COLO829 (cell line): ENCODE results near the gene POU6F2.
A peak's percentile ranks its signal among the peaks of the same experiment; 100 is the strongest.

Experiments
- DNase-seq: peaks from one replicate; pipeline ENCODE4 v3.0.0; 2012; ENCODE audit warnings: low spot score

The POU6F2 gene

DNA sequence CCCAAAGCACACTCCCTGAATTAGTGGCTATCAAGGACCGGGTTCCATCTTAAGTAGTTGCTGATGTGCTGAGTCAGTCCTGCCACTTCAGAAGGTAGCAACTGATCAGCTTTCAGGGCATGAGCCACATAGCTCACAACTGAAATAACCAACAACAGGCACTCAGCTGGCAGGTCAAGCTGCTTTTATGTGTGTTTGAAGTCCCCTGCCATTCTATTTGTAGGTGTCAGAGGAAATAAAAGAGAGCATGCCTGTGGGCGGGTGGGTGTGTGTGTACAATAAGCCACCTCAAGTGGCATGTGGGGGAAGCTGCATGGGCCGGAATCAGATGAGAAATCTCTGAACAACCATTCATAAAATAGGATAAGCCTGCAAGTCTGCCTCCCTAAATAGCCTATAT is 474.2 kb downstream of the POU6F2 start:
- DNase-seq: no peak

DNA sequence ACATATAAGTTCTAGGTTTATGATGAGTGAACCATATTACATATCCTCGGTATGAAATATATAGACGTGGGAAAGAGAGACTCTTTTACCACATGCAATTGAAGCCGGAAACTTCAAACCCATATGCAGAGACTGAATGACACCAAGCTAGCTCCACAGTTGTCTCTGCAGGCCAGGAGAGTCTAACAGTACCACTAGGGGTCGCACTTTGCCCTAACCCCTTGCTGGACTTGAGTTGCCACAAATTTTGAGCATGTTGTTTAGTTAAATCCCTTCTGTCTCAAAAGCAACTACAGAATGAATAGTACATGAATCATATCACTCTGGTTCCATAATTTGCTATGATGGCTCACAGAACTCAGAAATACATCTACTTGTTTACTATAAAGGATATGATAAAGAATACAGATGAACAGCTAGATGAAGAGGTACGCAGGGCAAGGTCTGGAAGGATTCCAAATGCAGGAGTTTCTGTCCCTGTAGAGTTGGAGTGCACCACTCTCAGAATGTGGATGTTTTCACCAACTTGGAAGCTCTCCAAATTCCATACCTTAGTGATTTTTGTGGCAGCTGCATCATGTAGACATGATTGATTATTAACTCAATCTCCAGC is 476.1 kb downstream of the POU6F2 start:
- peak; percentile 51 for DNase-seq

DNA sequence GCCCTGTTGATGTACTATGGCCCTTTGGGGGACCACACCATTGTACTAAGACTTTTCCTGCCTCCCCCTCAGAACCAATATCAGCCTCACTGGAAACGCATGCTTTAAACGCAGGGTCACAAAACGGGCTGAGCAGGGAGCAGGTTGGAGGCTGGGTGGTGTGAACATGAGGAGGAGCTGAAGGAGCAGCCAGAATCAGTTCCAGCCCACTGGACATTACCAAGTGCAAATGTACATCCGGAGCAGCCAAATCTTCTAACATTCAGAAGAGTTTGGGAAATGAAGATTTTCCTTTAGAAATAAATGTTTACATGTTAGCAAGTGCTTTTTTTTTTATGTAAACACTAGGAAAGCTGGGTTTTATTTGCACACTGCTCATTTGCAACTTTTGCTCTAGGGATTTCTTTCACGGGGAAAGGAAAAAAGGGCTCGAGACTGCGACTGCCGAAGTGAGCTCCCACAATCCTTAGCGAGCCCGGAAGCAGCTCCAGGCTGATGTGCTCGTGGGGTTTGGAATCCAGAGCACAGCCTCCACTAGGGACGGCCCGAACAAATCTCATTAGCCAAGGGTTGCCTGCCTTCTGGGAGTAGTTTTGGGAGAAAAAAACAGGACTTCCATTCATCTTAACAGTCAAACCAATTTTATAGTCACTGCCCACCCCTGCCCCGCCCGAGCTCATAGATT is 480.5 kb downstream of the POU6F2 start:
- DNase-seq: no peak

DNA sequence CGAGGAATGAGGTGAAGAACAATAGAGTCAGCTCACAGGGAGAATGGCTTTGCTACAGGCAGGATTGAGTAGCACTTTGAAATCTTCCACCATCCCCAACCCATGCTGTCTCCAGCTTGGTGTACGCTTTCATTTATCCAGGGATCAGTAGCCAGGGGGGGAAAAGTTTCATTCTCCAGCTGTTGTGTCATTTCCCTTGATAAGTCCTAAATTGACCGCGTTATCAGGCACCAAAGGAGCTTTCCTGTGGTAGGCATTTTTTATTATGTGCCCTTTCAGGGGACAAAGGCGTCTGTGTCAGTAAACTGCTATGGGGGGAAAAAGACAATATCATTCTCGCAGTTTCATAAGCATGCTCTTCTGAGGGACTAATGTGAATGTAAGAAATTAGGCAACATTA is 481.9 kb downstream of the POU6F2 start:
- DNase-seq: peak; percentile 45

DNA sequence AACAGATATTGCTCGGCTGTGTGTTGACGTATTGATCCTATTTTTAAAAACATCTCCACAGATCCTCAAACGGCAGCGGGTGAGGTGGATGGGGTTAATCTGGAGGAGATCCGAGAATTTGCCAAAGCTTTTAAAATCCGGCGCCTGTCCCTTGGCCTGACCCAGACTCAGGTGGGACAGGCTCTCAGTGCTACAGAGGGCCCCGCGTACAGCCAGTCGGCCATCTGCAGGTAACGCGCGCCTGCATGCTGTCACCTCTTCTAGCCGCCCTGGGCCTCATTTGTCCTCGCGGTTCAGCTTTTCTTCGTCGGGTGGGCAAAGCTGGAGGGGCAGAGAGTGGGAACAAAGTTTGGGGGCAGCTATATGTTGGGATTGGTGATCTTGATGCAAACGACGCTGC is 482.8 kb downstream of the POU6F2 start:
- no peak for DNase-seq

DNA sequence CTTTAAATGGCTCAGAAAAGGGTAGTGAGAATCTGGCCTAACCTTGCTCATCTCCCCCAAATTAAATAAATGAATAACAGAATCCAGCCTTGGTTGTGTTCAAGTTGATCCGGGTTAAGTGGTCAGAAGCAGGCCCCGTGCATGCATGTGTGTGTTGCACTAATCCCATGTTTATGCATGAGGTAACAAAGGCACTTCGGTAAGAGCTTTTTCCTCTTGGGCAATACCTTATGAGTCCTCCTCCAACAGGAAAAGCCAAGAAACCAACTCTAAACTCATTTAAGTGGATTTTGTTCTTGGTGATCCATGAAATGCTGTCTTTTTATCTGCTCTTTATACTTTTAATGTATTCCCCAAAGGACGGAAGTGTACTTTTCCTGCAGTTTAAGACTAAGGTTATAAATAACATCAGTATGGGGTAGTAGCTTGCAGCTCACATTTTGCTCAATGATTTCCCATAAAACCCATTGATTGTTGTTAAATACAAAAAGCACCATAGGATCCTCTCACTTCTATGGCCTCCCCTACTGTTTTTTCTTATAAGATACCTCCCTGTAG is 483.6 kb downstream of the POU6F2 start:
- no peak for DNase-seq

DNA sequence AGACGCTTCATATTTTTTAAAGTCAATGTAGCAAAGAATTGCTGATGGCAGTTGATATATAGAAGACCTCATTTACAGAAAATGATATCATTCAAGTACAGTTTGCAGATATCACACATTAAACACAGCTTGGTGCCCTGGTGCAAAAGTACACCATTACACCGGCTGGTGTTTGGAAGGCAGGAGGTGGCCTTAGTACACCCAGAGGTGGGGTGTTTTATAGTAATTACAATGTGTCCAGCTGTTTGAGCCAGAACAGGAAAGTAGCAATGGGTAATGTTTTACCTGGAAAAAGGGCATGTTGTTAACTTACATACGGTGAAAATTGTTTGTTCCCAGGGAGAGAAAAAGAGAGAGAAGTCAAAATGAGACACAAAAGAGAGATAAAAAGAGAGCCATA is 485.5 kb downstream of the POU6F2 start:
- DNase-seq: no peak

DNA sequence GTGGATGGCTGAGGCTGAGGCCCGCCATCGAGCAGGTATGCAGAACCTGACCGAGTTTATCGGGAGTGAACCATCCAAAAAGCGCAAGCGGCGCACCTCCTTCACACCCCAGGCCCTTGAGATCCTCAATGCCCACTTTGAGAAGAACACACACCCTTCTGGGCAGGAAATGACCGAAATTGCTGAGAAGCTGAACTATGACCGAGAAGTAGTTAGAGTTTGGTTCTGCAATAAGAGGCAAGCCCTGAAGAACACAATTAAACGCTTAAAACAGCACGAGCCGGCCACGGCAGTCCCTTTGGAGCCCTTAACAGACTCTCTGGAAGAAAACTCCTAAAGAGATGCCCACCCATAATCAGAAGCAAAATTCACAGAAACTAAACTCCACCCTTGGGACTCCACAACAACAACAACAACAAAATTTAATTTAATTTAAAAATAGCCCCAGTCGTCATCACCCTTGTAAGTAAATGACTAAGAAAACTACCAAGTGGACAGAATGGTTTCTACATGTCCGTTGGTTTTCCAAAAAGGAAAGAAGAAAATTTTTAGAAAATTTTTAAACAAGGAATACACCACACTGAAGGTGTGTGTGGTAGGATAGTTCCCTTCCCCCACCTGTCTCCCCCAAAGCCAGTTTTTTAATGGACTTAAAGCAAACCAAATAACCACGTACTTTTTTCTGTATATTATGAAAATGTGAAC is 486.8 kb downstream of the POU6F2 start:
- no peak for DNase-seq

DNA sequence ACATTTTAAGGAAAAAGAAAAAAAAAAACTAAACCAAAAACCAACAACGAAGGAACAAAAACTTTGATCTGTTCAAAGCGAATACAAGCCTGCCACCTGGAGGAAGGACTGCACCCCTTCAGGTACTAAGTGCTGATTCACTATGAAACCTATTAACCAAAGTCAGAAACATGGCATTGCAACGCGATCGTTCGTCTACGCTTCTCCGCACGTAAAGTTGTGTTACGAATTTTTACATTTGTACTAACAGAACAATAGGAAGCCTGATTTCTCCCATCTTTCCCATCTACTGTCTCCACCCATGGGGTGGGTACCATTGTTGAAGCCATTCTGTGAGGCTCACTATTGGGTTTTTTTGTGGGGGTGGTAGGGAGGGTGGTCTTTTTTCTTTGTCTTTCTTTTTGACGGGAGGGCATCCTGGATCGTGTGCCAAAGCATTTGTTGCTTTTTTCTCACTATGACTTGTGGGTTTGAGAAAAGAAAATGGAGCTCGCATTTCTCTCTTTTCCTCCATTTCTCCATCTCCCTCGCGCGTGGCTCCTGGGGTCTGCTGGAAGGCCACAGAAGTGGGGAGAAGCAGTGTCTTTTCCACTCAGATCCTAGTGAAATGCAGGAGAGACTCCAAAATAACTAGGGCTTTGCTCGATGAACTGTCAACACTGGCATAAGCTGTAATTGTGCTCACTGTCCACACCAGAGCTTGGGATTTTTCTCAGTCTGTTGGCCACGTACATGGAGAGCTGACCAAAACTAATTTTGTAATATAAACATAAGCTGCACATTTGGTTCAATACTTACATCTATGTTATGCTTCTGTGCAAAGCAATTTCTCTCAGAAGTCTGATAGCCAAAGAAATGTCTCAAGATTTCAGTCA is 487.6 kb downstream of the POU6F2 start:
- peak; percentile 64 for DNase-seq

DNA sequence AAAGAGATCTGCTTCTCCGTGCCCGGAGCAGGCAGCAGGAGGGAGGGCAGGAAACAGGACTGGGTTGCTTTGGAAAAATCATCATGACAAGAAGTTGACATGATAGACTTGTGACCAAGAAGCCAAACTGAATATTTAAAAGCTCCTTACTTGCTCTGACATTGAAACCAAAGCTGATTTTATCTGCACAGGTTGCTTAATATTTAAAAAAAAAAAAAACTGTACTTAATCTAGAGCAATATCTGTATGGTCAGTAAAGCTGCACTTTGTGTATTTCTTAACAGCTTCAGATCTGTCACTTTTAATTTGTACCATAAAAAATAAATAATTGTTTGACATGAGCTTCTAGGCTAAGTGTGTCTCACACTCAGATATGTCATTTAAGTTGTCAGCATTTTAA is 490.6 kb downstream of the POU6F2 start:
- no peak for DNase-seq

DNA sequence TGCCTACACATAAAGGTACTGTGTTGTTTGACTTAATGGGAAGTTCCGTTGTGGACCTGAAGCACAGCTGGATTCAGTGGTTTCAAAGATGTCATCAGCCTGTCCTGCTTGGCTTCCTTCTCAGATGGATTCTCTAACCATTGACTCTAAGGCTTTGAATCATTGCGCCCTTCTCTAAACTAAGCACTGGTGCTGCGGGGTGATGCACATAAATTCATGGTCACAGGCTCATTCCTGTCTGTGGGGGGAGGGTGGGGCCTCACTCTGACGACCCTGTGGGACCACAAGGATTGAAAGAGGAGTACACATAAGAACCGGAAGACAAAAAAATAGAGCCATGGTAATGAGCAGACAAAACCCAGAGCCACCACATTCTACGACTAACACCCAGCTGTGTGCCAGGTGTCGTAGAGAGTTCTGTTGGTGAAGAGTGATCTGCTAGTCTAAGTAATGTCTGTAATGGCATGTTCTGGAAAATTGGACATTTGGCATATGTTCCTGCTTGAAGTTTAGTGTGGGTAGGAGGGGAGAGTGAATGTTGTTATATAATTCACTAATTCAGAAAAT is 491.2 kb downstream of the POU6F2 start:
- DNase-seq: no peak

DNA sequence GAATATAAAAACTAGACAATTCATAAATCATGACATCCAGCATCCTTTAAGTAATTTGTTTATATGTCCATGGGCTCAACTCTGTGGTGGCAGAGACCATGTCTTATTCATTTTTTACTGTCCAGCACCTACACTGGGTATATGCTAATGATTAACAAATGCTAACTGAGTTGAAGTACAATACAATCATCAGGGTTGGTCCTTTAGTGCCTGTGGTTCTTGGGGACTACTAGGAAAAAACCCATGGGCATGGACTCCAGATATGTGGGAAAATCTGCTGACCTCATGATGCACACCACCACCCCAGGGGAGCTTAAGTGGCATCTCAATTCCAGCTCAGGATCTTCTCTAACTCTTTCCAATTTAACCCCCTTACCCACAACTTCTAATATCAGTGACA is 503.2 kb downstream of the POU6F2 start:
- DNase-seq: no peak

DNA sequence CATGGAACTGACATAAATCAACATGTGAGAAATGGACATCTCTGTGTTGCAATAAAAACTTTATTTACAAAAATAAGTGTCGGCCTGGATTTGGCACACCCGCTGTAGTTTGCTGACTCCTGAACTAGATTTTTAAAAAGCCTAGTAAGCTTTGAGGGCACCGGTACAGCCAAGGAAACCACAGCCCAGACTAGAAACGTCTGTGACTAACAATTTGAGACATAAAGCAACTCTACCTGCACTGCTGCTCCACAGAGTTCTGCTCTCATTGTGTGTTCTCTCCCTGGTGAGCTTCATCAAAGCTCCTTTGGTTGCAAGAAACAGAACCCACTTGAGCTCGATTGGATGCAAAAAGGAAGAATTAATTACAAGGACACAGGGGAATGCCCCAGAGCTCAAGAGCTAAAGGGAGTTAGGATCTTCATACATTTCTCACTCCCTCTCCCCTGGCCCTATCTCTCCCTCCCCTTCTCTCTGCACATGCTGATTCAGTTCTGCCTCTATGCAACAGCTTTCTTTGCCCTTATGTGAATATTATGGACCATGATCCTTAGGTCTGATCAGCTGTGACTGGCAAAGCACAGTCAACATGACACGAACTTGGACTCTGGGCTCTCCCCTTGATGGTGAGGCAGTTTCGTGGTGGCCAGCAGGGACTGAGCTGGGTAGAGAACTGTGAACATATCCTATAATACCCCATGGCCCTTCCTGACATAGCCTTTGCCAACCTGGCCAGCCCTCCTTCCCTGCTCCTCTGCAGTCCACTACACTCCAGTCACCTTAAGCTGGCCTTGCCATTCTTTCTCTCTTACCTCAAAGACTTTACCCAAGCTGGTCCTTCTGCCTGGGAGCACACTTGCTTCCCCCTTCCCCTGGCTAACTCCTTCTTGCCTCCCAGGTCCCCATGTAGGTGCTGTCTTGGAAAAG is 511.0 kb downstream of the POU6F2 start:
- no peak for DNase-seq

DNA sequence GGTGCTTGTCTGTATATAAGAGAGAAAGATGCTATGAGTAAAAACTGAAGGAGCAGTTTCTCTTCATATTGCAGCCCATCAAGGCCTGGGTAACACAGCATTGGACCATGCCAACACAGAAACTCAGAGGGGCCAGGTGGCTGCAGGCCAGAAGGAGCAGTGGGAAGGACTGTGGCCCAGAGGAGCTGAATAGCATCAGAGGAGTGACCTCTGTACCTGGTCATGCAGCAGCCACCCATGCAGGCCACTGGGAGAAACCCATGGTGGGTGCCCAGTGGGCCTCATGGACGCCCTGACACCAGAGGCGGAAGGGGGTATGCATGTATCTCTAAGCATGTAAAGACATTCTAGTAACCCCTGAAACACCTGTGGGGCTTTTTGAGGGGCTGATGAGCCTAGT is 512.6 kb downstream of the POU6F2 start:
- no peak for DNase-seq

DNA sequence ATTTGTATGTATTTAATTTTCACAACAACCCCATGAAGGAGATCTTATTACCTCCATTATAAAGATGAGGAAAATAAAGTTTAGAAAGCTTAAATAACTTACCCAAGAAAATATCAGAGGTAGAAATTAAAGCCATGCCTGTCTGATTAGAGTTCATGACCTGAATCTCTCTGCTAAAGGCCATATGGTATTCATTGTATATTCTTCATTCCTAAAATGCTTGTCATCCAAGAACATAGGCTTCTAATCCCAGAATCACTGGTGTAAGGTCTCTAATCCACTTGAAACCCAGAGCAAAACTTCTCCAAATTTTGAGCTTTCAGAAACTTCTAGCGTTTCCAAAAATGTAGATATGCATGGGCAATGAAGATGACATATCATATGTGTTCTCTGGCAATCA is 516.2 kb downstream of the POU6F2 start:
- DNase-seq: no peak

DNA sequence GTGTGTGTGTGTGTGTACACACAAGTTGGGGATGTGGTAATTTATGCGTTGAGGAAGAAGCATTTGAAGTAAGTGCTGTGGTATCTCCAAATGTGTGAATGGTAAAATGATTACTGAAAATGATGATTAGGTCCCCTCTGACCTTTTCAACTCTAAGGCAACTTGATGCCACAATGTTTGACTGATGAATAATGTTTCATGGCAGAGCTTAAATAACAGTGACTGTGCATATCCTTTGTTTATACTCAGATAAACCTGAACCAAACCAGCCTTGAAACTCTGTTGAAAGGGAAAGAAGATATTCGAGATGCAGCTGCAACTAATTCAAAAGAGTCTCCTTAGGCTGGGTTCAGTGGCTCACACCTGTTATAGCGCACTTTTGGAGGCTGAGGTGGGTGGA is 523.6 kb downstream of the POU6F2 start:
- DNase-seq: no peak

DNA sequence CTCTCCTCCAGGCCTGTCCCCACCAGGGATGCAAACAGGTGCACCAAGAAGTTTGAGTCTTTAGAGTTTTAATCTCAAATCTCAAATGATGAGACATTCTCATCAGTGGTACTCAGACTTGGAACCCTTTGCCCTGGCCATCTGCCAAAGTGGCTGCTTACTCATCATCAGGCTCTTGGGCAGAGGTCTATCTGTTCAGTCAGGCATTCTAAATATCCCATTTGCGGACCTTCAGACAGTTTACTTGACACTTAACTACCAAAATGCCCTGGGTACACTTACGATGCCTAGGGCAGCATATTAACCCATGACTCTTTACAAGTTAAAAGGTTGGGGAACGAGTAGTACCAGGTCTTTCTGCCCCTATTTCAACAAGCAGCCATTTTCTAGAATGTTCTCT is 527.3 kb downstream of the POU6F2 start:
- DNase-seq: peak; percentile 50

DNA sequence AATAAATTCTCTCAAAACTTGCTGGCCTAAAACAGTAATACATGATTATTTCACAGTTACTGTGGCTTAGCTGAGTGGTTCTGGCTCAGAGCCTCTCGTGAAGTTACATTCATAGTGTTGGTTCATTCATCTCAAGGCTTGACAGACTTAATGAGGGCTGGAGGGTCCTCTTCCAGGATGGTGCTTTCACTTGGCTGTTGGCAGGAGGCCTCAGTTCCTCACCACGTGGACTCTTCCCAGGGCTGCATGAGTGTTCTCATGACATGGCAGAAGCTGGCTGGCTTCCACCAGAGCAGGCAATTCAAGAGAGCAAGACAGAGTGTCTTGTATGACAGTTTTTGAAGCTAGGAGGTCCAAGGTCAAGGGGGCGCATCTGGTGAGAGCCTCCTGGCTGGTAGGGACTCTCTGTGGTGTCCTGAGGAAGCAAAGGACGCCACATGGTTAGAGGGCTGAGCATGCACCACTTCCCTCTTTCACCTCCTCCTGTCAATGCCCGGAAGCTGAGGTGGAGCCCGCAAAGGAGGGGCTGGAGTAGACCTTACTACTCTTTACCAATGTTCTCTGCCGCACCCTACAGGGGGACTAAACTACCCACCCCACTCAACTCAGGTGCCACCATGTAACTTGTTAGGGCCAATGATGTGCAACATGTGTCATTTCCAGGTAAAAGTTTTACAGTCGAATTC is 530.3 kb downstream of the POU6F2 start:
- DNase-seq: no peak

DNA sequence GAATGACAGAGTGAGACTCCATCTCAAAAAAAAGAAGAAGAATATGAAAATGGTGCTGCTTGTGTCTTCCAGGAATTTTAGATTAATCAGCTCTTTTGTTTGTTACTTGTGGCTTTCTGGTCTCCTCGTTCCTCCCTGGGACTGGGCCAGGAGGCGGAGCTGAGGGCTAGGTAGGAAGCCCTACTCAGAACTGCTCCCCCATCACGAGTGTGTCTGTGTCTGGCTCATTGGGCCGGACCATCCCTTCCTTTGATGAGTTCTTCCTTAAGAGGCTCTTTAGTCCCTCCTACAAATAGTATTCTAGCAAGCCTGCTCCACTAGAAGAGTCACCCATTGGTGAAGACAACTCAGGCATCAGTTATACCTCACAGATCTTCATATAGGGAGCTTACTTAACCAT is 531.7 kb downstream of the POU6F2 start:
- DNase-seq: no peak

DNA sequence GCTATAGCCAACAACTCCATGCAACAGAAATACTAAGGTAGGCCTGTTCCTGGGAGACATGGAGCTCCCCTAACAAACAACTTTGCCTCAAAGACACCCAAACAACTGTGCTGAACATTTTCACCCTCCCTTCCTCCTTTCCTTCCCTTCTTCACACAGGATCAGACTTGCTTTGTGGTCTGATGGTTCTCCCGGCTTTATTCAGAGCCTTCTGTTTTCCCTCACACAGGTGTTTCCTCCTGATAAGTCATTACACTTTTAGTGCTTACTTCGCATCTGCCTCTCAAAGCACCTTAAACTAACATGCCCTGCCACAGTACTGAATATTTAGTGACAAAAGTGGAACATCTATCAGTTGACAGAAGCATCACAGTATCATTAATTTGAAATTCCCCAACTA is 532.2 kb downstream of the POU6F2 start:
- no peak for DNase-seq
